ENCODE measurements around the gene IL17REL.

- no peak for TF ChIP-seq ELF4 (CRISPR knock-in tag; IDR thresholded peaks at IDR 0.05; ENCODE audit: low read depth)
- no peak for TF ChIP-seq CTCF (IDR thresholded peaks at IDR 0.05)
- TF ChIP-seq ATF1 (CRISPR knock-in tag; IDR thresholded peaks at IDR 0.05) = no peak
- TF ChIP-seq OVOL2 (CRISPR knock-in tag; IDR thresholded peaks at IDR 0.05; ENCODE audit: borderline replicate concordance) = no peak
- no peak for TF ChIP-seq USF2 (CRISPR knock-in tag; IDR thresholded peaks at IDR 0.05)
- no peak for TF ChIP-seq ZSCAN18 (CRISPR knock-in tag; IDR thresholded peaks at IDR 0.05)
- TF ChIP-seq MYBL2 (CRISPR knock-in tag; IDR thresholded peaks at IDR 0.05) = no peak
- TF ChIP-seq NFYB (CRISPR knock-in tag; conservative IDR thresholded peaks at IDR 0.05; ENCODE audit: low read depth) = no peak
- TF ChIP-seq TEAD4 (CRISPR knock-in tag; IDR thresholded peaks at IDR 0.05) = no peak
- no peak for TF ChIP-seq E2F5 (CRISPR knock-in tag; IDR thresholded peaks at IDR 0.05)
- no peak for TF ChIP-seq NR2C2 (CRISPR knock-in tag; IDR thresholded peaks at IDR 0.05)
- TF ChIP-seq EMX1 (CRISPR knock-in tag; IDR thresholded peaks at IDR 0.05) = no peak
- no peak for TF ChIP-seq ZBTB43 (CRISPR knock-in tag; IDR thresholded peaks at IDR 0.05)
Observed at GRCh38 chr22:49996119-49996517, 16.4 kb downstream of the IL17REL start.

All from WTC11 (cell line).